ENCODE results near the gene HOXC12.

GRCh38 chr12:53929527-53929926 is 25.2 kb upstream of the HOXC12 start:
- TF ChIP-seq CTCF (IDR thresholded peaks at IDR 0.05; ENCODE audit: low read depth, low read length) (no peak), EZH2phosphoT487 (IDR thresholded peaks at IDR 0.05; ENCODE audit: low read depth) (no peak)

All from OCI-LY3 (cell line).